ENCODE data around the gene PLA2G5. TPM values are rescaled to one million over a fixed set of nuclear protein-coding genes. Genes with fewer than 3 reads are reported as not detected.

Gene PLA2G5
- total and polyA plus RNA-seq, 2 of the 4 experiments (the other 2 are of a cell fraction) = not detected

- in situ Hi-C loops (cut with MboI; ENCODE audit: low sequenced_read_pairs) = no loop called here
- no peak for ATAC-seq (ENCODE audit: low read depth)
- BruUV-seq (replicated peaks) = no TSS peak
These were observed 71.5 kb downstream of the PLA2G5 start for GRCh38 chr1:20141466-20141865.

More at GRCh38 chr1:20141466-20141865, 71.5 kb downstream of the PLA2G5 start:
- no peak overlapping the region for H2BK15ac ChIP-seq (ENCODE audit: low read depth, low read length)
- H3K4me1 ChIP-seq (ENCODE audit: control insufficient read depth, insufficient read depth, low read length) = no peaks in the 10 kb centered on the region
- H3K36me3 ChIP-seq (ENCODE audit: control insufficient read depth, insufficient read depth, low read length) = no peaks in the 10 kb centered on the region
- H3K4ac ChIP-seq (ENCODE audit: low read depth, low read length) = no peak overlapping the region
- no peaks in the 10 kb centered on the region for H3K79me1 ChIP-seq (ENCODE audit: low read depth in 1 of 2, low read length in 2 of 2)
- no peak overlapping the region for H3K56ac ChIP-seq (ENCODE audit: extremely low read depth, insufficient read depth, low read length)
- H4K20me1 ChIP-seq (ENCODE audit: insufficient read depth, low read length) = no peaks in the 10 kb centered on the region; the same call in 1 of the 2 replicates
- H2AK5ac ChIP-seq (ENCODE audit: low read depth, low read length) = no peak overlapping the region
- dilution Hi-C loops (cut with HindIII; ENCODE audit: low sequenced_read_pairs, unreplicated experiment) = no loop called here
- H2BK5ac ChIP-seq (ENCODE audit: low read depth, low read length, poor library complexity, severe bottlenecking) = no peak overlapping the region
- H3K23ac ChIP-seq (ENCODE audit: low read depth, low read length) = no peak overlapping the region
- no peak overlapping the region for H3K18ac ChIP-seq (ENCODE audit: low read depth, low read length)
- CTCF ChIA-PET = no interaction called here
- H2BK120ac ChIP-seq (ENCODE audit: low read depth, low read length) = no peak overlapping the region
- POLR2A ChIA-PET (ENCODE audit: unreplicated experiment) = no interaction called here
- intact Hi-C loops (cut with micrococcal nuclease) = no loop called here
- no peak overlapping the region for H2AK9ac ChIP-seq (replicated peaks; ENCODE audit: low read depth, low read length, poor library complexity)
- no peak overlapping the region for H3K27ac ChIP-seq (ENCODE audit: insufficient read depth, low read length)
- H2AFZ ChIP-seq (replicated peaks; ENCODE audit: low read length, poor library complexity) = no peak overlapping the region
- H3K27me3 ChIP-seq (ENCODE audit: control insufficient read depth, insufficient read depth, low read length) = peaks cover 29% of the 10 kb centered on the region
- 60% methylated on average over 1 of the region's 7 CpGs; no CpG with 5 or more reads in 1 of the 2 experiments for WGBS, 2 experiments (ENCODE audit: extremely low coverage in 2 of 2, insufficient read length in 1 of 2)
- H4K5ac ChIP-seq (ENCODE audit: low read depth, low read length) = no peak overlapping the region
- H3K9ac ChIP-seq (ENCODE audit: low read depth, low read length) = no peak overlapping the region
- TF ChIP-seq ELK1 (IDR thresholded peaks at IDR 0.05; ENCODE audit: borderline replicate concordance, low read depth, low read length) (no peak), NFE2L2 (IDR thresholded peaks at IDR 0.05; ENCODE audit: low read depth, low read length) (no peak), FOS (IDR thresholded peaks at IDR 0.05; ENCODE audit: low read depth, low read length) (no peak), BHLHE40 (IDR thresholded peaks at IDR 0.05; ENCODE audit: low read depth, low read length) (no peak), MAFK (IDR thresholded peaks at IDR 0.05; ENCODE audit: low read depth, low read length) (no peak), MXI1 (IDR thresholded peaks at IDR 0.05; ENCODE audit: borderline replicate concordance, low read depth, low read length) (no peak), CHD1 (IDR thresholded peaks at IDR 0.05; ENCODE audit: low read depth, low read length) (no peak), RAD21 (IDR thresholded peaks at IDR 0.05; ENCODE audit: low read length) (no peak), CEBPB (IDR thresholded peaks at IDR 0.05; ENCODE audit: low read depth, low read length) (no peak), RFX5 (IDR thresholded peaks at IDR 0.05; ENCODE audit: low read depth, low read length) (no peak), USF2 (IDR thresholded peaks at IDR 0.05; ENCODE audit: low read depth, low read length) (no peak), CTCF (conservative IDR thresholded peaks at IDR 0.05; ENCODE audit: low read depth, low read length) (no peak), RCOR1 (IDR thresholded peaks at IDR 0.05; ENCODE audit: insufficient replicate concordance, low read length) (no peak), POLR2A (IDR thresholded peaks at IDR 0.05; ENCODE audit: low read depth, low read length) (no peak), SMC3 (IDR thresholded peaks at IDR 0.05; ENCODE audit: low read depth, low read length) (no peak), MAZ (IDR thresholded peaks at IDR 0.05; ENCODE audit: borderline replicate concordance, low read depth, low read length) (no peak)
- no peak overlapping the region for H2BK20ac ChIP-seq (ENCODE audit: low read depth, low read length)
- H3K9me1 ChIP-seq (ENCODE audit: insufficient read depth, low read length) = 0 out of 2 replicates have a peak, but pooled peaks cover 3% of the 10 kb centered on the region
- H4K91ac ChIP-seq (ENCODE audit: insufficient read depth, low read depth, low read length) = no peak overlapping the region
- no peak for DNase-seq
- no peaks in the 10 kb centered on the region for H3K9me3 ChIP-seq (ENCODE audit: control insufficient read depth, insufficient read depth, low read length)
- no peak overlapping the region for H3K4me2 ChIP-seq (ENCODE audit: low read depth, low read length)
- H4K8ac ChIP-seq (ENCODE audit: low read depth in 2 of 2, low read length in 2 of 2) = no peak overlapping the region
- H3K4me3 ChIP-seq (ENCODE audit: insufficient read depth, low read depth, low read length) = no peak overlapping the region
- no peak overlapping the region for H3K14ac ChIP-seq (replicated peaks; ENCODE audit: low read depth, low read length)

All from IMR-90 (cell line).